Natural killer cell treated with Interleukin-12 subunit alpha and Interleukin-12 subunit beta and Interleukin-15 and Interleukin-18, amount 100 ng/mL, for 72 hours (primary cell): ENCODE measurements around the gene POU5F2. TPM values are rescaled to one million over a fixed set of nuclear protein-coding genes. Genes with fewer than 3 reads are reported as not detected.

Experiments
- ATAC-seq, 2 donors: fragments of 150-1000 bp; cut with Tn5 transposase in 1 of 2; sonication (Bioruptor Pico), chemical (Tn5 transposase) in 1 of 2; 2 replicates each; pipeline ENCODE4 v1.10.0; 2021
- DNase-seq: peaks from one replicate; pipeline ENCODE4 v3.0.0; 2022; ENCODE audit warnings: low spot score
- H3K27ac Mint-ChIP-seq, 2 donors: 1 replicate in 1 of 2; 2 replicates in 1 of 2; pipeline ENCODE4 v1.8.0; 2022; ENCODE audit warnings: mixed read lengths in 2 of 2, mild to moderate bottlenecking in 1 of 2, moderate library complexity in 1 of 2
- H3K27me3 Mint-ChIP-seq, 2 donors: 1 replicate in 1 of 2; 2 replicates in 1 of 2; pipeline ENCODE4 v1.8.0; 2022; ENCODE audit warnings: mixed read lengths in 2 of 2
- H3K36me3 Mint-ChIP-seq: one replicate; pipeline ENCODE4 v1.8.0; 2022; ENCODE audit warnings: mixed read lengths
- H3K4me1 Mint-ChIP-seq, 2 donors: 1 replicate in 1 of 2; 2 replicates in 1 of 2; pipeline ENCODE4 v1.8.0; 2022; ENCODE audit warnings: low read depth in 2 of 2, mixed read lengths in 2 of 2, mild to moderate bottlenecking in 1 of 2
- H3K4me3 Mint-ChIP-seq: one replicate; pipeline ENCODE4 v1.8.0; 2022; ENCODE audit warnings: mixed read lengths
- H3K9me3 Mint-ChIP-seq: 2 replicates; pipeline ENCODE4 v1.8.0; 2022; ENCODE audit warnings: mixed read lengths
- total RNA-seq, 2 donors: library from RNA; stranded (reverse); gene quantifications; one replicate each; pipeline ENCODE4 v1.2.3, GENCODE V29; 2022

POU5F2 gene
- total RNA-seq, 2 donors from 2014 or later = 3.3 to 4.9 TPM

- H3K4me1 Mint-ChIP-seq = peaks cover 6 to 15% of the 10 kb centered on the region in 2 donors
- ATAC-seq (no peak), DNase-seq (no peak)
- peaks cover 10% of the 10 kb centered on the region for H3K36me3 Mint-ChIP-seq
- no peaks in the 10 kb centered on the region for H3K27me3 Mint-ChIP-seq
- H3K4me3 Mint-ChIP-seq = no peak overlapping the region
- no peak overlapping the region for H3K27ac Mint-ChIP-seq
- H3K9me3 Mint-ChIP-seq = peaks cover 8% of the 10 kb centered on the region
Observed at GRCh38 chr5:93691997-93692396, 49.4 kb downstream of the POU5F2 start.

Other genes starting within 250 kb of the POU5F2 start
- gene NR2F1-AS1, start 160.4 kb downstream of the POU5F2 start, total RNA-seq = not detected
- gene NR2F1, start 158.4 kb downstream of the POU5F2 start, total RNA-seq = not detected